ENCODE results near the gene NLRX1.
"Not testable (repeated sequence)": the region's sequence is repeated elsewhere in the genome, so short reads cannot be mapped to it uniquely, and the experiment has no call there.

The NLRX1 gene

DNA sequence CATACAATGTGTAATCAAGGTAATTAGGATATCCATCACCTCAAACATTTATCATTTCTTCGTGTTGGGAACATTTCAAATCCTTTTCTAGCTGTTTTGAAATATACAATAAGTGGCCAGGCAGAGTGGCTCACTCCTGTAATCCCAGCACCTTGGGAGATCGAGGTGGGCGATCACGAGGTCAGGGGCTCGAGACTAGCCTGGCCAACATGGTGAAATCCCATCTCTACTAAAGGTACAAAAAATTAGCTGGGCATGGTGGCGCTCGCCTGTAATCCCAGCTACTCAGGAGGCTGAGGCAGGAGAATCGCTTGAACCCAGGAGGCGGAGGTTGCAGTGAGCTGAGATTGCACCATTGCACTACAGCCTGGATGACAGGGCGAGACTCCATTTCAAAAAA is 29.2 kb upstream of the NLRX1 start:
- not testable (repeated sequence) for H3K36me3 ChIP-seq (ENCODE audit: control insufficient read depth in 2 of 2, insufficient read depth in 2 of 2, low read length in 2 of 2); H3K9ac ChIP-seq (ENCODE audit: low read length in 2 of 2); H3K27ac ChIP-seq (ENCODE audit: low read length); H3K4me3 ChIP-seq (ENCODE audit: low read length in 2 of 2); H3K4me1 ChIP-seq (ENCODE audit: control insufficient read depth, insufficient read depth, low read length); H3K27me3 ChIP-seq (ENCODE audit: control insufficient read depth in 1 of 2, insufficient read depth in 2 of 2, low read length in 2 of 2); H3K9me3 ChIP-seq (ENCODE audit: control insufficient read depth in 2 of 2, low read length in 2 of 2)

DNA sequence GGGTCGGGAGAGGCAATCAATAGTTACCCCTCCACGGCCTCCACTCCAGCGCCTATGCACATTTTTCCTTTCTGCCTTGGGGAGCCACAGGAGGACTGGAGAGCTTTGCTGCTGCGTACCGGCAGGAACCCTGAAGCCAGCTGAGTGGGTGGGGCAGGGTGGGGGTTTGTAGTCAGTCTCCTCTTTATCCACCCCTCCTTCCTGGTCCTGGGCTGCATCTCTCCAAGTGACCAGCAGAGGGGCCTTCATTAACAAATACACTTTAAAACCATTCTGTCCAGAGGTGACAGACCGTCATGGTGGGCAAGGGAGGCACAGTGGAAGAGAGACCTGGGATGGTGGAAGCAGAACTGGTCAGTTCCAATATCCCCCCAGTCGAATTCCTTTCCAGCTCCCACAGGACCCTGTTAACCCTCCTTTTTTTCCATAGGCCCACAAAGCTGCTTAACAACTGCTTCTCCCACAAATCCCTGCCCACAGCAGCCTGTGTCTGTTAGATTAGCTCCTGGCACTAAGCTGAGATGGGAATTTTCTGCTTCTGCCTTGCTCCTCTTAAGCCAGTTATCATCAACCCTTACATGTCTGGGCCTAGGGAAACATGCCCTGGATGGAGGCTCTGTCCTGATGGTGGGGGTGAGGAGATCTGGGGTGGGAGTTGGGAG is 23.6 kb upstream of the NLRX1 start:
- Histone ChIP-seq H3K4me3 (ENCODE audit: low read length in 2 of 2) (no peak overlapping the region), H3K4me1 (ENCODE audit: control insufficient read depth, insufficient read depth, low read length) (peaks cover 14% of the 10 kb centered on the region), H3K9me3 (ENCODE audit: control insufficient read depth in 2 of 2, low read length in 2 of 2) (no peaks in the 10 kb centered on the region), H3K9ac (ENCODE audit: low read length in 2 of 2) (no peak overlapping the region), H3K36me3 (ENCODE audit: control insufficient read depth in 2 of 2, insufficient read depth in 2 of 2, low read length in 2 of 2) (no peaks in the 10 kb centered on the region), H3K27ac (ENCODE audit: low read length) (no peak overlapping the region), H3K27me3 (ENCODE audit: control insufficient read depth in 1 of 2, insufficient read depth in 2 of 2, low read length in 2 of 2) (peaks cover 13 to 22% of the 10 kb centered on the region in 2 donors)

DNA sequence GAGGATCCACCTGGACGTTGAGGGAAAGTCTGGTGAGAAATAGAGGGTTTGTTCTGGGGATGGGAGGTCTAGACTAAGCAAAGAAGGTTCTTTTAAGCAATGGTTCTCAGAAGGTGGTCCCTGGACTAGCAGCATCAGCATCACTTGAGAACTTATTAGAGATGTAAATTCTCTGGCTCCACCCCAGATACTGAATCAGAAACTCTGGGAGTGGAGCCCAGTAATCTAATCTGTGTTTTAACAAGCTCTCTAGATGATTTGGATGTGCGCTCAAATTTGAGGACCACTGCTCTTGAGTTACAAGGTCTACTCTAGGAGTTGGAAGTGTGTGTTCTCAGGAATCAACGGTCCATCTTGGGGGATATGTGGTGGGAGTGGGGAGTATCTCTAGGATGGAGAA is 23.0 kb upstream of the NLRX1 start:
- H3K9me3 ChIP-seq (ENCODE audit: control insufficient read depth in 2 of 2, low read length in 2 of 2): no peaks in the 10 kb centered on the region
- H3K36me3 ChIP-seq (ENCODE audit: control insufficient read depth in 2 of 2, insufficient read depth in 2 of 2, low read length in 2 of 2): no peaks in the 10 kb centered on the region
- no peak overlapping the region for H3K27ac ChIP-seq (ENCODE audit: low read length)
- peaks cover 14% of the 10 kb centered on the region for H3K4me1 ChIP-seq (ENCODE audit: control insufficient read depth, insufficient read depth, low read length)
- no peak overlapping the region for H3K9ac ChIP-seq (ENCODE audit: low read length in 2 of 2)
- H3K4me3 ChIP-seq (ENCODE audit: low read length in 2 of 2): no peak overlapping the region
- H3K27me3 ChIP-seq (ENCODE audit: control insufficient read depth in 1 of 2, insufficient read depth in 2 of 2, low read length in 2 of 2): peaks cover 15 to 23% of the 10 kb centered on the region in 2 donors

DNA sequence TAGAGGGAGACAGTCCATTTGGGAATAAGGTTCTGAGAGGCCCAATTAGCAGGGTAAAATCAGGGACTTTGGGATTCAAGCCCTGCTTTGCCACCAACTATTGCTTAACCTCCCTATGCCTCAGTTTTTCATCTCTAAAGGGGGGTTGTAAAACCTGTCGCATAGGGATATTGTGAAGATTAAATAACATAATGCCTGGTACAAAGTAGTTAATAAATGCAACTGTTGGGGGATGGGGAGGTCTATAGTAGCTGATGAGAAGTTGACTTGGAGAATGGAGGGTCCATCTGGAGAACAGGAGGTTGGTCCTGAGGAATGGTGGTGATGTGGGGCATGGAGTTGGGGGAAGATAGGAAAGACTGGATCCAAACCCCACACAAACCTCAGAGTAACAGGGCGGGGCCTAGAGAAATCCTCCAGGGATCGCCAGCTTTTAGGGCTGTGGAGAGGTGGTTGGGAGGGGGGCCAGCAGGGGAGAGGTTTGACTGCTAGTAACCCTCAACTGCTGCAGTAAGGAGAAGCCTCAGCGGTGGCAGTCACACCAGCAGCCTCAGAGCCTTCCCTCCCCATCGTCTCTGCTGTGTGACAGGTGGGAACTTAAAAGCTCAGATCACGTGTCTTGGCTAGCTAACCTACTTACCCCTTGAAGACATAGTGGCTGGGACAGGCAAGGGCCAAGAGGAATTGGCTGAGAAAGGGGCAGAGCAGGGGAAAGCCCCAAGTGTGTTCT is 20.8 kb upstream of the NLRX1 start:
- Histone ChIP-seq H3K27me3 (ENCODE audit: control insufficient read depth in 1 of 2, insufficient read depth in 2 of 2, low read length in 2 of 2) (peaks cover 16 to 23% of the 10 kb centered on the region in 2 donors), H3K4me3 (ENCODE audit: low read length in 2 of 2) (no peak overlapping the region), H3K36me3 (ENCODE audit: control insufficient read depth in 2 of 2, insufficient read depth in 2 of 2, low read length in 2 of 2) (no peaks in the 10 kb centered on the region), H3K27ac (ENCODE audit: low read length) (no peak overlapping the region), H3K4me1 (ENCODE audit: control insufficient read depth, insufficient read depth, low read length) (peaks cover 14% of the 10 kb centered on the region), H3K9ac (ENCODE audit: low read length in 2 of 2) (no peak overlapping the region), H3K9me3 (ENCODE audit: control insufficient read depth in 2 of 2, low read length in 2 of 2) (no peaks in the 10 kb centered on the region)

DNA sequence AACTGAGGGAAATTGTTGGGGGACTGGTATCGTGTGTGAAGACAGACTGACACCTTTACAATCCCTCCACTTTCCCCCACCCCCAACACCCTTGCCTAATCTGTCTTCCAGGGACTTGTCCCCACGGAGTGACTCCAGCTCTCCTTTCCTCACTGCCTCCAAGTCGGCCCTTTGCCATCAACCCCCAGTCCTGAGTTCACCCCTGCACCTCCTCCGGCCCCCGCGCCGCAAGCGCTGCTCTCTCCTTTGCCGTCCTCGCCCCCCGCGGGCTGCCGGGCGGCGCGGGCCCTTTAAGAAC is 19.9 kb upstream of the NLRX1 start:
- no peaks in the 10 kb centered on the region for H3K36me3 ChIP-seq (ENCODE audit: control insufficient read depth in 2 of 2, insufficient read depth in 2 of 2, low read length in 2 of 2)
- peaks cover 16 to 23% of the 10 kb centered on the region in 2 donors for H3K27me3 ChIP-seq (ENCODE audit: control insufficient read depth in 1 of 2, insufficient read depth in 2 of 2, low read length in 2 of 2)
- no peaks in the 10 kb centered on the region for H3K9me3 ChIP-seq (ENCODE audit: control insufficient read depth in 2 of 2, low read length in 2 of 2)
- peaks cover 14% of the 10 kb centered on the region for H3K4me1 ChIP-seq (ENCODE audit: control insufficient read depth, insufficient read depth, low read length)
- peak overlapping the region; percentile 56 to 72 for H3K4me3 ChIP-seq (ENCODE audit: low read length in 2 of 2)
- H3K9ac ChIP-seq (ENCODE audit: low read length in 2 of 2): peak overlapping the region in 1 of 2 donors; percentile 36
- H3K27ac ChIP-seq (ENCODE audit: low read length): no peak overlapping the region

DNA sequence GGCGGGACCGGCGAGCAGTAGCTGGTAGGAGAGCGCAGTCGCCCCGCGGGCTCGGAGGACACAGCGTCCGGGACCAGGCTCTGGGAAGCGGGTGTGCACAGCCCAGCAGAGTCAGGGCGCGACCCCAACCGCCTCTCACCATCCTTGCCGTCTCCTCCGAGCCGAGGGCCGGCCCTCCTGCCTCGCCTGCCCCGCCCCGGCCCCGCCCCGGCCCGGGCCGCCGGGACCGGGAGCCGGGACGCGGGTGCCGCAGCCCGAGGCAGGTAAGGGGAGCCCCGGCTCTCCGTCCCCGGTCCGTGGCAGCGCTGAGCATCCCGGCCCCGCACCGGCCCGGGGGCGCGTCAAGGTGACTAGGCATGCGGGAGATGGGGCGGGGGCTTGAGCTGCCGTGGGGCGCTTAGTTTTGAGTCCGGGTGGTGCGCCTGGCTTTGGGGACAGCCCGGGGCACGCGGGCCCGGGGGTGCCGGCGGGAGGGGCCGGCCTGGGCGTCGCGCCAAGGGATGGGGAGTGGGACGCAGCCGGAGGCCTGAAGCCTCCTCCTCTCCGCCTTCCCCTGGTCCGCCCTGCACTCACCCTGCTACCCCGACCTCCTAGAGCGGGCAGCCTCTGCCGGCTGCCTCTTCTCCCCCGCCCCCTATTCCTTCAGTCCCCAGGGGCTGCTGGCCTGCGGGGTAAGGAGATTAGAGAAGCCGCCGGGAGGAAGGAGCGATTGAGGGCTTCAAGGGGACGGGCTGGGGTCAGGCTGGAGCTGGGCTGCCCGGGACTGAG is 19.3 kb upstream of the NLRX1 start, which contains the start of gene ABCG4:
Gene ABCG4 (plus strand): TSS at position 35 of the 768 bp plus-strand sequence. CDS start 914 bp downstream, outside the sequence.
- H3K9me3 ChIP-seq (ENCODE audit: control insufficient read depth in 2 of 2, low read length in 2 of 2): no peaks in the 10 kb centered on the region
- H3K27me3 ChIP-seq (ENCODE audit: control insufficient read depth in 1 of 2, insufficient read depth in 2 of 2, low read length in 2 of 2): peaks cover 16 to 23% of the 10 kb centered on the region in 2 donors
- H3K9ac ChIP-seq (ENCODE audit: low read length in 2 of 2): peak within 1 kb of the TSS; percentile 28 to 36
- H3K36me3 ChIP-seq (ENCODE audit: control insufficient read depth in 2 of 2, insufficient read depth in 2 of 2, low read length in 2 of 2): no peaks in the 10 kb centered on the region
- peak within 1 kb of the TSS; percentile 56 to 72 for H3K4me3 ChIP-seq (ENCODE audit: low read length in 2 of 2)
- H3K4me1 ChIP-seq (ENCODE audit: control insufficient read depth, insufficient read depth, low read length): peaks cover 14% of the 10 kb centered on the region
- no peak within 1 kb of the TSS for H3K27ac ChIP-seq (ENCODE audit: low read length)

DNA sequence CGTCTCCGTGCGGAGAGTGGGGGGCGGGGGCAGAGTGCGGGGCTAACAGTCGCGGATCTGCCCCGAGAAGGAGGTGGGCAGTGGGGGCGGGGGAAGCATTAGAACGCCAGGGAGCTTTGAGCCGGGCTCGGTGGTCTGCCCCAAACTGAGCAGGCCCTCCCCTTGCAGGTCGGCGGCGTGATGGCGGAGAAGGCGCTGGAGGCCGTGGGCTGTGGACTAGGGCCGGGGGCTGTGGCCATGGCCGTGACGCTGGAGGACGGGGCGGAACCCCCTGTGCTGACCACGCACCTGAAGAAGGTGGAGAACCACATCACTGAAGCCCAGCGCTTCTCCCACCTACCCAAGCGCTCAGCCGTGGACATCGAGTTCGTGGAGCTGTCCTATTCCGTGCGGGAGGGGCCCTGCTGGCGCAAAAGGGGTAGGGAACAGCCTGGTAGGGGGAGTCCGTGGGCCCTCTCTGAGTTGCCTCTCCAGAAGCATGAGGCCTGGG is 18.7 kb upstream of the NLRX1 start:
- H3K4me3 ChIP-seq (ENCODE audit: low read length in 2 of 2): peak overlapping the region in 1 of 2 donors; percentile 72
- no peak overlapping the region for H3K9ac ChIP-seq (ENCODE audit: low read length in 2 of 2)
- peaks cover 16 to 23% of the 10 kb centered on the region in 2 donors for H3K27me3 ChIP-seq (ENCODE audit: control insufficient read depth in 1 of 2, insufficient read depth in 2 of 2, low read length in 2 of 2)

DNA sequence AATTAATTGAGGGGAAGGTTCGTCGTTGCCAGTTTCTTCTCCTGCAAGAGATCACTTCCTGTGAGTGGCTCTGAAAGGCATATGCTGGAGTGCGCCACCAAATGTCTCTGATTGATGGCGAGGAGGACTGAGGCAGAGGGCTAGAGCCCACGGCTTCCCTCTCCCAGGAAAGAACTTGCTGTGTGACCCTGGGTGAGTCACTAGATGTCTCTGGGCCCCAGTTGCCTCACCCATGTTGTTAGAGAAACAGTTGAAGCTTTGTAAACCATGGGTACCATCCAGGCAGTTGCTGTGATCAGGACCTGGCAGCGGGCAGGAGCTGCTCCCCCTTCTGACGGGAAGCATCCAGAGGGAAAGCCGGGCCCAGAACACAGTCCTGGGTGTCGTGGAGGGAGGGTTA is 16.5 kb upstream of the NLRX1 start:
- H3K9ac ChIP-seq (ENCODE audit: low read length in 2 of 2): no peak overlapping the region
- H3K4me3 ChIP-seq (ENCODE audit: low read length in 2 of 2): no peak overlapping the region
- H3K27me3 ChIP-seq (ENCODE audit: control insufficient read depth in 1 of 2, insufficient read depth in 2 of 2, low read length in 2 of 2): peaks cover 10 to 20% of the 10 kb centered on the region in 2 donors

More for the DNA sequence above, 18.7 kb upstream of the NLRX1 start:
- Histone ChIP-seq H3K4me1 (ENCODE audit: control insufficient read depth, insufficient read depth, low read length) (peaks cover 14% of the 10 kb centered on the region), H3K36me3 (ENCODE audit: control insufficient read depth in 2 of 2, insufficient read depth in 2 of 2, low read length in 2 of 2) (no peaks in the 10 kb centered on the region), H3K27ac (ENCODE audit: low read length) (no peak overlapping the region), H3K9me3 (ENCODE audit: control insufficient read depth in 2 of 2, low read length in 2 of 2) (no peaks in the 10 kb centered on the region)

DNA sequence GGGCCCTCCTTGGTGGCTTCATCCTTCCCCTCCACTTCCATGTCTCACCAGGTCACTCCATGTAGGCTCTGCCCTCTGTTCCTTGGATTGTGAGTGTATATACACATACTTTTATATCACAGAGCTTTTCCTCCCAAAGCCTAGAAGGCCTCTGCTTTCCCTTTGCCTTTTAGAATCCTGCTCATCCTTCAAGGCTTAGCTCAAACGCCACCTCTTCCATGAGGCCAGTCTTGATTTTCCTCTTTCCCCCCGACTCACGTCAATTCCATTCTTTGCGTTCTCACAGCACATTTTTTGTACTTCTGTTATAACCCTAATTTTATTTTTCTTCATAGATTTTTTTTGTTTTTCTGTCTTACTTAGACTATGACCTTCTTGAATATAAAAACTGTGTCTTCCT is 15.9 kb upstream of the NLRX1 start:
- no peak overlapping the region for H3K9ac ChIP-seq (ENCODE audit: low read length in 2 of 2)
- peaks cover 14% of the 10 kb centered on the region for H3K4me1 ChIP-seq (ENCODE audit: control insufficient read depth, insufficient read depth, low read length)
- H3K36me3 ChIP-seq (ENCODE audit: control insufficient read depth in 2 of 2, insufficient read depth in 2 of 2, low read length in 2 of 2): no peaks in the 10 kb centered on the region
- H3K27me3 ChIP-seq (ENCODE audit: control insufficient read depth in 1 of 2, insufficient read depth in 2 of 2, low read length in 2 of 2): peaks cover 8 to 17% of the 10 kb centered on the region in 2 donors
- no peaks in the 10 kb centered on the region for H3K9me3 ChIP-seq (ENCODE audit: control insufficient read depth in 2 of 2, low read length in 2 of 2)
- H3K27ac ChIP-seq (ENCODE audit: low read length): no peak overlapping the region
- no peak overlapping the region for H3K4me3 ChIP-seq (ENCODE audit: low read length in 2 of 2)

More for the DNA sequence above, 16.5 kb upstream of the NLRX1 start:
- Histone ChIP-seq H3K4me1 (ENCODE audit: control insufficient read depth, insufficient read depth, low read length) (peaks cover 14% of the 10 kb centered on the region), H3K36me3 (ENCODE audit: control insufficient read depth in 2 of 2, insufficient read depth in 2 of 2, low read length in 2 of 2) (no peaks in the 10 kb centered on the region), H3K27ac (ENCODE audit: low read length) (no peak overlapping the region), H3K9me3 (ENCODE audit: control insufficient read depth in 2 of 2, low read length in 2 of 2) (no peaks in the 10 kb centered on the region)

DNA sequence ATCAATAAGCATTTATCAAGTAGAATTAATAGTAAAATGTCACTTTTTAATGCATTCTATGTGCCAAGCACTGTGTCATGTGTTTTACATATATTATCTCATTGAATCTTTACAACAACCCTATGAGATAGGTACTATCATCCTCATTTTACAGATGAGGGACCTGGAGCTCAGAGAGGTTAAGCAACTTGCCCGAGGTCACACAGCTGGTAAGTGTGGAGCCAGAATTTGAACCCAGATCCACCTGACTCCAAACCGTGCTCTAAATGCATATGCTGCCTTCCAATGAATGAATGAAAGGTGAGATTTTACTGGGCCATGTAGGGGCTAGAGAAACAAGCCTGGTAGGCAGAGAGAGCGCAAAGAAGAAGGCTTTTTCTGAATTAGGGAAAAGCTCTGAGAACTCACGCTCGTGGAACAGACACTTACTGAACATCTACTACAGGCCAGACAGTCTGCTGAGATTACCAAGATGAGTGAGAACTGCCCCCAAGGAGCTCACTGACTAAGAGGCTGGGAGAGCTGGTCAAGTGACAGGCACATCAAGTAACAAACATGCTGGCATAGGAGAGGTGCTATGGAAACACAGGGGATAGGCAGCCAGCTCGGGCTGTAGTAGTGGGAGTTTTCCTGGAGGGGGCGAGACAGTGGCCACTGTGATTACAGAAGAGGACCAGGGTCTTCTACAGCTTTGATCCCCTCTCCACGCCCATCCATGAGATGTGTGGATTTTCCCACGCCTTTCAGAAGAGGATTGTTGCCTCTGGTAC is 15.3 kb upstream of the NLRX1 start:
- peaks cover 6 to 10% of the 10 kb centered on the region in 2 donors for H3K27me3 ChIP-seq (ENCODE audit: control insufficient read depth in 1 of 2, insufficient read depth in 2 of 2, low read length in 2 of 2)
- no peaks in the 10 kb centered on the region for H3K9me3 ChIP-seq (ENCODE audit: control insufficient read depth in 2 of 2, low read length in 2 of 2)
- no peak overlapping the region for H3K4me3 ChIP-seq (ENCODE audit: low read length in 2 of 2)
- H3K27ac ChIP-seq (ENCODE audit: low read length): no peak overlapping the region
- peaks cover 14% of the 10 kb centered on the region for H3K4me1 ChIP-seq (ENCODE audit: control insufficient read depth, insufficient read depth, low read length)
- no peak overlapping the region for H3K9ac ChIP-seq (ENCODE audit: low read length in 2 of 2)
- H3K36me3 ChIP-seq (ENCODE audit: control insufficient read depth in 2 of 2, insufficient read depth in 2 of 2, low read length in 2 of 2): no peaks in the 10 kb centered on the region

Data from stomach smooth muscle (tissue), 2 donors.